Mucosa of stomach (tissue), 1 donor: ENCODE results near the gene RPL35A.

ENCODE experiments used
- H3K27me3 ChIP-seq: one replicate; pipeline ENCODE4 v1.7.0; 2013; ENCODE audit warnings: mild to moderate bottlenecking, low read length; ENCODE audit not compliant: control insufficient read depth, insufficient read depth
- H3K36me3 ChIP-seq: one replicate; pipeline ENCODE4 v1.7.0; 2013; ENCODE audit warnings: low read length; ENCODE audit not compliant: control insufficient read depth, insufficient read depth
- H3K4me1 ChIP-seq: one replicate; pipeline ENCODE4 v1.7.0; 2013; ENCODE audit warnings: mild to moderate bottlenecking, low read length; ENCODE audit not compliant: control insufficient read depth, insufficient read depth
- H3K4me3 ChIP-seq: one replicate; pipeline ENCODE4 v1.7.0; 2013; ENCODE audit warnings: low read length
- H3K9ac ChIP-seq: one replicate; pipeline ENCODE4 v1.7.0; 2013; ENCODE audit warnings: mild to moderate bottlenecking, low read length, moderate library complexity
- H3K9me3 ChIP-seq: one replicate; pipeline ENCODE4 v1.7.0; 2013; ENCODE audit warnings: mild to moderate bottlenecking, low read length, moderate library complexity; ENCODE audit not compliant: control insufficient read depth
- donor health status: Pancreatic carcinoma.

Gene RPL35A

DNA sequence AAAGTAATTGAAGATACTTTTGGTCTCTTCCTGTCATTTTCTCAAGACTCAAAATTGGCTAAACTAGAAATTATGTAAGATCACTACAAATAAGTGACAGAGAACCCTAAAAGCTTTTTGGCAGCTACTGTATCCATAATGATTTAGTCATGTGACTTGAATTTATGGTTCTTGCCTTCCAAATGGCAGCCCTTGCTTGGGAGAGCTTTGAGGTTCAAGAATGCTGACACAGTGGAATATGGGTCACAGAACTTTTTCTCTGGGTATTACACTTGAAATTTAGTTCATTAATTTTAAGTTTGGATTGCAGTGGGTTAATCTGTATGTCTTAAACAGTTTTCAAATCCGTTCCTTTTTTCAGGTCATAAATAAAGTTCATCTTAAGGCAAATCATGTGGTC lies 24.0 kb downstream of the RPL35A start:
- Histone ChIP-seq H3K9ac (no peak overlapping the region), H3K36me3 (no peaks in the 10 kb centered on the region), H3K4me3 (no peak overlapping the region), H3K4me1 (no peaks in the 10 kb centered on the region), H3K27me3 (no peaks in the 10 kb centered on the region), H3K9me3 (no peaks in the 10 kb centered on the region)

DNA sequence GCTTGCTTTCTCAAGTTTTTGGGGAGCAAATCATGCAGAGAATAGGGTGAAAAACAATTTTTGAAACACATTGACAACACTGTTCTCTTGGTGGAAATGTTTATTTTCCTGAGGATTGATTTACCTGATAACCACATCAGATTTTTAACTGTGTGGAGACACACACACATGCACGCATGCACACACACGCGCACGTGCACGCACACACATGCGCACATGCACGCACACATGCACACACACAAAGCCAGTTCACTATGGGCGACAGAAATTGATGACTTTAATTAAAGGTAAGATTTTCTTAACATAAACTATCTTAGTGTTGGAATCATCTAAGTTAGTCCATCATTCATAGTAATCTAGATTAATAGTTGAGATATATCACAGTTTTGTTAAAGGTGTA lies 25.3 kb downstream of the RPL35A start:
- no peaks in the 10 kb centered on the region for H3K36me3 ChIP-seq
- no peaks in the 10 kb centered on the region for H3K4me1 ChIP-seq
- H3K27me3 ChIP-seq = no peaks in the 10 kb centered on the region
- no peak overlapping the region for H3K9ac ChIP-seq
- no peak overlapping the region for H3K4me3 ChIP-seq
- H3K9me3 ChIP-seq = no peaks in the 10 kb centered on the region

DNA sequence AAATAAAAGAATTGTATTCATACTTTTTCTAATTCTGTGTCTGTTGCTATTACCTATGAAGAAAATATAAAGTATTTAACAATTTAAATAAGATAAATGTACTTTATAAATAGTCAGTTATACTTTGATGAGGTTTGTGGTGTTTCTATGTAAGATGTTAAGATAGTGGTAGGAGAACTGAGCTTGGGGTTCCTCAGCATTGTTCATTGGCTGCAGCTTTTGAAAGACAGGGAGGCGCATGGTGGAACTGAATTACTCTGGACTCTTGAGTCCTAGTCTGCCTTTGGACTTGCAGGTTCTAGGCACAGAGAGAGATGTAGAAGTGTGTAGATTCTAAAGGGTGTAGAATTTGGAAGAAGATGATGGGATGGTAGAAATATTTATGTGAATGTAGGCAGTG lies 33.1 kb downstream of the RPL35A start:
- no peaks in the 10 kb centered on the region for H3K9me3 ChIP-seq
- no peak overlapping the region for H3K4me3 ChIP-seq
- no peaks in the 10 kb centered on the region for H3K36me3 ChIP-seq
- H3K27me3 ChIP-seq = no peaks in the 10 kb centered on the region
- no peaks in the 10 kb centered on the region for H3K4me1 ChIP-seq
- H3K9ac ChIP-seq = no peak overlapping the region

GRCh38 chr3:197989651-197990050 lies 39.7 kb downstream of the RPL35A start:
- no peaks in the 10 kb centered on the region for H3K4me1 ChIP-seq
- no peak overlapping the region for H3K9ac ChIP-seq
- no peaks in the 10 kb centered on the region for H3K27me3 ChIP-seq
- H3K4me3 ChIP-seq = no peak overlapping the region
- H3K9me3 ChIP-seq = no peaks in the 10 kb centered on the region
- no peaks in the 10 kb centered on the region for H3K36me3 ChIP-seq

DNA sequence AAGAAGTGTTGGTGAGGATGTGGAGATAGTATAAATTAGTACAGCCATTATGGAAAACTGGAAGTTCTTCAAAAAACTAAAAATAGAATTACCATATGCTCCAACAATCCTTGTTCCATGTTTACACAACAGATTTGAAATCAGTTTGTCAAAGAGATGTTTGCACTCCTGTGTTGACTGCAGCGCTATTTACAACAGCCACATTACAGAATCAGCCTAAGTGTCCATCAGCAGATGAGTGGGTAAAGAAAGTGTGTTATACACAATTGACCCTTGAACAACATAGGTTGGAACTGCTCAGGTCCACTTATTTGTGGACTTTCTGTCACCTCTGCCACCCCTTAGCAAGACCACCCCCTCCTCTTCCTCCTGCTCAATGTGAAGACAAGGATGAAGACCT lies 44.7 kb downstream of the RPL35A start:
- Histone ChIP-seq H3K27me3 (no peaks in the 10 kb centered on the region), H3K4me1 (no peaks in the 10 kb centered on the region), H3K4me3 (no peak overlapping the region), H3K9me3 (no peaks in the 10 kb centered on the region), H3K36me3 (no peaks in the 10 kb centered on the region), H3K9ac (no peak overlapping the region)

DNA sequence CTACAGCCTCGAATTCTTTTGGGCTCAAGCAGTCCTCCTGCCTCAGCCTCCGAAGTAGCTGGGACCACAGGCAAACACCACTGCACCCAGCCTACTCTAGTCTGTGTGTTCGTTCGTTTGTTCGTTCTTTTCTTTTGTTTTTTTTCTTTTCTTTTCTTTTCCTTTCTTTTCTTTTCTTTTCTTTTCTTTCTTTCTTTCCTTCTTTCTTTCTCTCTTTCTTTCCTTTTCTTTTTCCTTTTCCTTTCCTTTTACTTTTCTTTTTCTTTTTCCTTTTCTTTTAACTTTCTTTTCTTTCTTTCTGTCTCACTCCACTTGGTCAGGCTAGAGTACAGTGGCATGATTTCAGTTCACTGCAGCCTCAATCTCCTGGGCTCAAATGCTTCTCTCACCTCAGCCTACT lies 46.9 kb downstream of the RPL35A start:
- Histone ChIP-seq H3K4me3 (no peak overlapping the region), H3K9ac (no peak overlapping the region), H3K27me3 (no peaks in the 10 kb centered on the region), H3K9me3 (no peaks in the 10 kb centered on the region), H3K4me1 (no peaks in the 10 kb centered on the region), H3K36me3 (no peaks in the 10 kb centered on the region)

- H3K27me3 ChIP-seq = no peaks in the 10 kb centered on the region
- no peak overlapping the region for H3K4me3 ChIP-seq
- H3K9ac ChIP-seq = no peak overlapping the region
- no peaks in the 10 kb centered on the region for H3K4me1 ChIP-seq
- H3K9me3 ChIP-seq = no peaks in the 10 kb centered on the region
- no peaks in the 10 kb centered on the region for H3K36me3 ChIP-seq
Observed at GRCh38 chr3:197997936-197998335, 47.9 kb downstream of the RPL35A start.
